GM10266 (cell line): Measurements from ENCODE around the gene ANGPT4.

Experiments
- DNase-seq: peaks from one replicate; pipeline ENCODE4 v3.0.0; 2012; ENCODE audit errors: extremely low spot score
- CTCF ChIP-seq: IDR thresholded peaks from 2 replicates; pipeline ENCODE4 v1.5.1; 2012; ENCODE audit warnings: mild to moderate bottlenecking, low read depth; ENCODE audit not compliant: control insufficient read depth, insufficient read depth; ENCODE audit errors: missing control alignments

ANGPT4 gene

GRCh38 chr20:834151-834746 lies 81.9 kb downstream of the ANGPT4 start:
- no peak for TF ChIP-seq CTCF
- DNase-seq, result no peak

GRCh38 chr20:833450-834150 lies 82.5 kb downstream of the ANGPT4 start, which contains the start of gene FAM110A:
Gene FAM110A, plus strand, starts transcription at chr20:833715. Its CDS starts 11,090 bp downstream, at chr20:844805.
- TF ChIP-seq CTCF, result no peak
- DNase-seq, result peak; percentile 95

GRCh38 chr20:833121-833449 lies 83.0 kb downstream of the ANGPT4 start:
- no peak for DNase-seq
- no peak for TF ChIP-seq CTCF

GRCh38 chr20:831956-832355 lies 84.2 kb downstream of the ANGPT4 start:
- TF ChIP-seq CTCF, result no peak
- DNase-seq, result no peak

GRCh38 chr20:831251-831650 lies 84.9 kb downstream of the ANGPT4 start:
- DNase-seq, result no peak
- TF ChIP-seq CTCF, result no peak

GRCh38 chr20:830011-830521 lies 86.1 kb downstream of the ANGPT4 start:
- TF ChIP-seq CTCF, result no peak
- DNase-seq, result no peak

GRCh38 chr20:829551-829950 lies 86.6 kb downstream of the ANGPT4 start:
- DNase-seq, result no peak
- no peak for TF ChIP-seq CTCF
